ENCODE data around the gene P2RY11.

The P2RY11 gene

GRCh38 chr19:10141973-10142372 lies 30.5 kb downstream of the P2RY11 start:
- no peak for DNase-seq

GRCh38 chr19:10142701-10143375 lies 31.3 kb downstream of the P2RY11 start:
- DNase-seq = peak; percentile 41

GRCh38 chr19:10143681-10144080 lies 32.2 kb downstream of the P2RY11 start:
- DNase-seq = no peak

GRCh38 chr19:10144361-10144760 lies 32.9 kb downstream of the P2RY11 start:
- no peak for DNase-seq

GRCh38 chr19:10145031-10145430 lies 33.5 kb downstream of the P2RY11 start:
- no peak for DNase-seq

- DNase-seq = no peak
Measured at GRCh38 chr19:10146142-10146541, 34.6 kb downstream of the P2RY11 start.

GRCh38 chr19:10149427-10149826 lies 37.9 kb downstream of the P2RY11 start:
- no peak for DNase-seq

- DNase-seq = no peak
Measured at GRCh38 chr19:10151521-10151920, 40.0 kb downstream of the P2RY11 start.

GRCh38 chr19:10152100-10152499 lies 40.6 kb downstream of the P2RY11 start:
- DNase-seq = peak; percentile 12

GRCh38 chr19:10155839-10156238 lies 44.3 kb downstream of the P2RY11 start:
- peak; percentile 15 for DNase-seq

- DNase-seq = no peak
Measured at GRCh38 chr19:10158071-10158470, 46.6 kb downstream of the P2RY11 start.

GRCh38 chr19:10158485-10158884 lies 47.0 kb downstream of the P2RY11 start:
- no peak for DNase-seq

GRCh38 chr19:10159610-10160009 lies 48.1 kb downstream of the P2RY11 start:
- DNase-seq = no peak

- no peak for DNase-seq
Measured at GRCh38 chr19:10163536-10163935, 52.0 kb downstream of the P2RY11 start.
